Stomach (tissue), 4 donors: Measurements from ENCODE around the gene SLC13A2.

Experiments used
- CTCF ChIP-seq, 7 experiments: fragments of 450-650 bp in 4 of 7; fragments of 200-600 bp in 3 of 7; sonication (generic) in 3 of 7; IDR thresholded peaks; one replicate each; pipeline ENCODE4 v1.5.1; 2016 to 2019; ENCODE audit warnings: antibody characterized with exemption in 7 of 7, control low read depth in 2 of 7, mild to moderate bottlenecking in 1 of 7
- EP300 ChIP-seq: sonication (generic); formaldehyde crosslinking; IDR thresholded peaks from one replicate; pipeline ENCODE4 v1.6.1; 2017; ENCODE audit warnings: antibody characterized with exemption
- POLR2A ChIP-seq, 4 donors: fragments of 450-650 bp; IDR thresholded peaks; one replicate each; pipeline ENCODE4 v1.6.1; 2016; ENCODE audit warnings: antibody characterized with exemption in 4 of 4, control low read depth in 2 of 4, mild to moderate bottlenecking in 1 of 4, moderate library complexity in 1 of 4

- no peak for TF ChIP-seq CTCF (IDR thresholded peaks at IDR 0.05)
- no peak for TF ChIP-seq POLR2A (IDR thresholded peaks at IDR 0.05)
- no peak for TF ChIP-seq EP300
These were observed 18.4 kb downstream of the SLC13A2 start for GRCh38 chr17:28491860-28492259.
